Ascending aorta (tissue), 2 donors: Measurements from ENCODE around the gene PRR33. TPM values are rescaled to one million over a fixed set of nuclear protein-coding genes. Genes with fewer than 3 reads are reported as not detected.

ENCODE experiments used
- DNase-seq, 2 donors: peaks; one replicate each; pipeline ENCODE4 v3.0.0-alpha.2; 2019; ENCODE audit warnings: low spot score in 2 of 2
- H3K27ac ChIP-seq, 2 donors: fragments of 200-600 bp; sonication (generic); one replicate each; pipeline ENCODE4 v1.5.1; 2016 to 2017; ENCODE audit warnings: mild to moderate bottlenecking in 1 of 2
- H3K27me3 ChIP-seq: fragments of 200-600 bp; sonication (generic); one replicate; pipeline ENCODE4 v1.5.1; 2017
- H3K36me3 ChIP-seq, 2 donors: fragments of 200-600 bp; sonication (generic); one replicate each; pipeline ENCODE4 v1.5.1; 2016
- H3K4me1 ChIP-seq, 2 donors: fragments of 200-600 bp; sonication (generic); one replicate each; pipeline ENCODE4 v1.5.1; 2016 to 2017; ENCODE audit warnings: mild to moderate bottlenecking in 1 of 2
- H3K4me3 ChIP-seq, 2 donors: fragments of 200-600 bp; sonication (generic); one replicate each; pipeline ENCODE4 v1.5.1; 2016 to 2017; ENCODE audit warnings: mild to moderate bottlenecking in 1 of 2
- H3K9me3 ChIP-seq, 2 donors: fragments of 200-600 bp; sonication (generic); one replicate each; pipeline ENCODE4 v1.5.1; 2016
- intact Hi-C: fragments of 100-400 bp; cut with DNase I; formaldehyde crosslinking; loops from one replicate; pipeline ENCODE4 v1.15.1; 2023
- total RNA-seq: library from RNA; depleted of rRNA; stranded (reverse); fragments of >200 nt; gene quantifications from one replicate; pipeline ENCODE4 v1.1.0, GENCODE V29; 2016
- TF ChIP-seq, protein P1 (sequence below), 3 experiments: fragments of 200-600 bp in 2 of 3; fragments of 450-650 bp in 1 of 3; sonication (generic) in 2 of 3; IDR thresholded peaks; one replicate each; pipeline ENCODE4 v1.5.1; 2016 to 2019; ENCODE audit warnings: antibody characterized with exemption in 3 of 3, mild to moderate bottlenecking in 1 of 3, moderate library complexity in 1 of 3

The PRR33 gene
- total RNA-seq, 1 donor from 2014 or later = not detected

GRCh38 chr11:1858576-1858975, 33.1 kb downstream of the PRR33 start:
- Histone ChIP-seq H3K36me3 (no peaks in the 10 kb centered on the region), H3K4me3 (no peak overlapping the region), H3K9me3 (no peaks in the 10 kb centered on the region), H3K27me3 (no peaks in the 10 kb centered on the region), H3K4me1 (peaks cover 0 to 7% of the 10 kb centered on the region in 2 donors), H3K27ac (no peak overlapping the region)
- no peak for DNase-seq
- TF ChIP-seq, protein P1, sequence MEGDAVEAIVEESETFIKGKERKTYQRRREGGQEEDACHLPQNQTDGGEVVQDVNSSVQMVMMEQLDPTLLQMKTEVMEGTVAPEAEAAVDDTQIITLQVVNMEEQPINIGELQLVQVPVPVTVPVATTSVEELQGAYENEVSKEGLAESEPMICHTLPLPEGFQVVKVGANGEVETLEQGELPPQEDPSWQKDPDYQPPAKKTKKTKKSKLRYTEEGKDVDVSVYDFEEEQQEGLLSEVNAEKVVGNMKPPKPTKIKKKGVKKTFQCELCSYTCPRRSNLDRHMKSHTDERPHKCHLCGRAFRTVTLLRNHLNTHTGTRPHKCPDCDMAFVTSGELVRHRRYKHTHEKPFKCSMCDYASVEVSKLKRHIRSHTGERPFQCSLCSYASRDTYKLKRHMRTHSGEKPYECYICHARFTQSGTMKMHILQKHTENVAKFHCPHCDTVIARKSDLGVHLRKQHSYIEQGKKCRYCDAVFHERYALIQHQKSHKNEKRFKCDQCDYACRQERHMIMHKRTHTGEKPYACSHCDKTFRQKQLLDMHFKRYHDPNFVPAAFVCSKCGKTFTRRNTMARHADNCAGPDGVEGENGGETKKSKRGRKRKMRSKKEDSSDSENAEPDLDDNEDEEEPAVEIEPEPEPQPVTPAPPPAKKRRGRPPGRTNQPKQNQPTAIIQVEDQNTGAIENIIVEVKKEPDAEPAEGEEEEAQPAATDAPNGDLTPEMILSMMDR (IDR thresholded peaks at IDR 0.05) = no peak
- intact Hi-C loops = no loop called here

DNA sequence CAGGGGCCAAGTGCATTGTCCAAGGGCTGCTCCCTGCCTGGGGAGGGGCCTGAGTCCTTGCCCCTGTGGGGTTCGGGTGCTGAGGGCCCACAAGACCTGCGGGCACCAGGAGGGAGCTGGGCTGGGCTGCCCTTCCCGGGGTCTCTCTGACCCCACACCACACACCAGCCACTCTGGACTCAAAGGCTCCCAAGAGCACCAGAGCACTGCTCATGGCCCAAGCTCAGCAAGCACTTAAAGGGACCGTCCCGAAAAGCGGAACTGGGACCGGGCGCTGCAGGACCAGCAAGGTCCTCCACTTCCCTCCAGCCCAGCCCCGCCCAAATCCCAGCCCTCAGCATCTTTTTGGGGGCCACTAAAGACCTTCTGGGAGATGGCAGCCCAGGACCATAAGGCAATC, 33.5 kb downstream of the PRR33 start:
- Histone ChIP-seq H3K9me3 (no peaks in the 10 kb centered on the region), H3K27ac (no peak overlapping the region), H3K27me3 (no peaks in the 10 kb centered on the region), H3K4me1 (peaks cover 0 to 5% of the 10 kb centered on the region in 2 donors), H3K4me3 (no peak overlapping the region), H3K36me3 (no peaks in the 10 kb centered on the region)
- intact Hi-C loops = no loop called here
- DNase-seq = no peak
- TF ChIP-seq, protein P1 (IDR thresholded peaks at IDR 0.05) = no peak

DNA sequence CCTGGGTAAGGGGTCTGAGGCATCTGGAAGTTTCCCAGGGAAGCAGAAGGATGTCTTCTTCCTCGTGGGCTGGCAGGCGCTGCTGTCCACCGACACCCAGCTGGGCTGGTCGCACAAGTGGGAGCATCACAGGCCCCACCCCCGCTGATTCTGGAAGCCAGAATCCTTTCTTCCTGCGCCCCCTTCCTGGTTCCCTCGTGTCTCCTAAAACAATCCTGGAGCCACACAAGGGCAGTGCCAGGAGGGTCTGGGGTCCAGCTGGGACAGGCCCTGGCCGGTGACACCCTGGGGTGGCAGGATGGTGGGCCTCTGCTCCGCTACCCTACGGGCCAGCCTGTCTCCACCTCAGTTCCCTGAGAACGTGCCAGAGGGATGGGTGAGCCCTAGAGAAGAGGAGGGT, 34.6 kb downstream of the PRR33 start:
- no peak overlapping the region for H3K4me3 ChIP-seq
- intact Hi-C loops = no loop called here
- no peaks in the 10 kb centered on the region for H3K4me1 ChIP-seq

GRCh38 chr11:1856306-1857005, 35.2 kb downstream of the PRR33 start:
- DNase-seq = no peak
- H3K4me3 ChIP-seq = no peak overlapping the region
- H3K27ac ChIP-seq = no peak overlapping the region
- H3K27me3 ChIP-seq = no peaks in the 10 kb centered on the region
- no peaks in the 10 kb centered on the region for H3K4me1 ChIP-seq
- H3K36me3 ChIP-seq = no peaks in the 10 kb centered on the region
- TF ChIP-seq, protein P1 (IDR thresholded peaks at IDR 0.05) = no peak
- intact Hi-C loops = no loop called here
- no peaks in the 10 kb centered on the region for H3K9me3 ChIP-seq

More for the DNA sequence above, 34.6 kb downstream of the PRR33 start:
- Histone ChIP-seq H3K9me3 (no peaks in the 10 kb centered on the region), H3K27ac (no peak overlapping the region), H3K36me3 (no peaks in the 10 kb centered on the region), H3K27me3 (no peaks in the 10 kb centered on the region)
- DNase-seq = no peak
- TF ChIP-seq, protein P1 (IDR thresholded peaks at IDR 0.05) = no peak

DNA sequence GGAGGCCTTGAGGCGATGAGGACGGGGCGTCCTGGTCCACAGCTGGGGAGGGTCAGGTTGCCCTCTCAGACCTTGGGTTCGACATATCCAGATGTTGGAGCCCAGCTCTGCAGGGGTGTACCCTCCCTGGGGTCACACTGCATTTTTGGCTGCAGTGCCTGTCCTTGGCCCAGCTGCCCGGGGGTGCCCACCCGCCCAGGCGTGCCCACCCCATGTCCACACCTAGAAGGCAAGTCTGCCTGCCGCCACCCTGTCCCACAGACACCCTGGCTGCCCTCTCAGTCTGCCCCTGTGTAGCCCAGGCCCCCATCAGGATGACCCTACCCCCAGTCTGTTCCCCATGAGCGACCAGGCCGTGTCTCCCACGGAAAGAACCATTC, 35.8 kb downstream of the PRR33 start:
- intact Hi-C loops = no loop called here
- TF ChIP-seq, protein P1 (IDR thresholded peaks at IDR 0.05) = no peak
- no peak overlapping the region for H3K27ac ChIP-seq
- H3K9me3 ChIP-seq = no peaks in the 10 kb centered on the region
- no peaks in the 10 kb centered on the region for H3K36me3 ChIP-seq
- no peak overlapping the region for H3K4me3 ChIP-seq
- H3K27me3 ChIP-seq = no peaks in the 10 kb centered on the region
- DNase-seq = no peak
- no peaks in the 10 kb centered on the region for H3K4me1 ChIP-seq
